Psoas muscle (tissue), 8 donors: Measurements from ENCODE around the gene FRMD8. TPM values are rescaled to one million over a fixed set of nuclear protein-coding genes. Genes with fewer than 3 reads are reported as not detected.

Experiments used
- ATAC-seq, 4 donors: fragments of 200-7000 bp; cut with Tn5 transposase; one replicate each; pipeline ENCODE4 v1.9.1; 2020; ENCODE audit warnings: moderate library complexity in 3 of 4, mild to moderate bottlenecking in 2 of 4
- DNase-seq, 2 donors: peaks; one replicate each; pipeline ENCODE4 v3.0.0-alpha.2; 2020
- H3K27ac ChIP-seq: fragments of 200-600 bp; one replicate; pipeline ENCODE4 v1.8.0; 2022
- H3K27me3 ChIP-seq, 3 donors: fragments of 200-600 bp in 1 of 3; one replicate each; pipeline versions ENCODE4 v1.6.1 to v1.8.0; 2013 to 2022; ENCODE audit warnings: low read length in 2 of 3, mild to moderate bottlenecking in 2 of 3, moderate library complexity in 1 of 3; ENCODE audit not compliant: insufficient read depth in 3 of 3
- H3K36me3 ChIP-seq, 2 donors: fragments of 200-600 bp in 1 of 2; one replicate each; pipeline versions ENCODE4 v1.6.1 to v1.8.0; 2013 to 2022; ENCODE audit warnings: low read depth in 1 of 2, mild to moderate bottlenecking in 1 of 2, moderate library complexity in 1 of 2; ENCODE audit not compliant: insufficient read depth in 1 of 2
- H3K4me1 ChIP-seq: fragments of 200-600 bp; one replicate; pipeline ENCODE4 v1.8.0; 2022
- H3K4me3 ChIP-seq: fragments of 200-600 bp; one replicate; pipeline ENCODE4 v1.8.0; 2022; ENCODE audit warnings: mild to moderate bottlenecking
- H3K9me3 ChIP-seq: fragments of 200-600 bp; one replicate; pipeline ENCODE4 v1.8.0; 2022
- WGBS, 3 donors: extraction: QIAGEN DNeasy Blood & Tissue Kit; methylation state at CpG; one replicate each; pipeline versions ENCODE4 v1.1.6 to v1.1.7; 2013; 5-methylcytosine and 5-hydroxymethylcytosine counted together
- intact Hi-C, 2 donors: fragments of 100-400 bp; cut with DNase I; formaldehyde crosslinking; loops; one replicate each; pipeline versions ENCODE4 v1.11.0 to v1.14.2; 2022
- polyA plus RNA-seq, 3 donors: library from polyadenylated mRNA; stranded (reverse); fragments of 200-250 nt; gene quantifications; one replicate each; pipeline ENCODE4 v1.2.3, GENCODE V29; 2013
- total RNA-seq, 4 donors: library from RNA; stranded (reverse); fragmentation: NEBNext Ultra II Directional in 2 of 4; extraction: Animal tissue kit (Norgen Biotek cat#: 25700) in 2 of 4; gene quantifications; one replicate each; pipeline versions ENCODE4 v1.2.1 to v1.2.4, GENCODE V29; 2021 to 2023
- TF ChIP-seq, protein P1 (sequence below): fragments of 200-600 bp; IDR thresholded peaks from one replicate; pipeline ENCODE4 v1.8.0; 2022; ENCODE audit warnings: antibody characterized with exemption
- donor health status: healthy with polysubstance abuse.
- donor health status: DM: no; HTN: no; CAD: no; lungs with moderate emphysema.
- donor health status: Bipolar disorder and iron deficiency.
- donor health status: healthy.
- donor health status: DM: yes; HTN: yes; CAD: no.
- donor health status: DM: no; HTN: no; CAD: no.
- donor health status: DM: no; HTN: no; CAD: no.
- donor health status: DM: yes; HTN: yes; CAD: no.

The FRMD8 gene
- total and polyA plus RNA-seq, 7 donors, result 7.4 to 27.7 (median 12.9) TPM

DNA sequence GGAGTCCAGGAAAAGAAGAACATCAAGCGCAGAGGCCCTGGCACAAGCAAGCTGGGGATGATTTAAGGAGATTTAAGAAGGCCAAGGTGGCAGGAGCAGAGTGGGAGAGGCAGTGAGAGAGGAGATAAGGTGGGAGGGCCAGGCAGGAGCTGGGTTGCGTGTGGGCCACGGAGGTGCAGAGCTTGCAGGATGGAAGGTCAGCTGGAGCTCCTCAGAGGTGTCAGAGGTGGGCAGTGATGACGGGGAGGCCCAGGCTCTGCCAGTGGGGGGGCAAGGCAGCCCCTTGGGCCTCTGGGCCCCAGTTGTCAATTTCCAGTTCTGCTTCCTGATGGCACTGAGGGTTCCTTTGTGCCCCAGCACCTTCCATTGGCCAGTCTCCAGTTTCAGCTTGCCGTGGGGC lies 6.5 kb downstream of the FRMD8 start:
- DNase-seq (no peak), ATAC-seq (no peak)
- Histone ChIP-seq H3K9me3 (no peaks in the 10 kb centered on the region), H3K4me3 (no peak overlapping the region), H3K36me3 (peaks cover 2 to 72% of the 10 kb centered on the region in 2 donors), H3K27me3 (no peaks in the 10 kb centered on the region), H3K27ac (no peak overlapping the region), H3K4me1 (peaks cover 29% of the 10 kb centered on the region)
- 83 to 90% (median 89%) methylated on average over 5 of the region's 5 CpGs for WGBS, 3 donors
- intact Hi-C loops, result no loop called here
- TF ChIP-seq, protein P1, sequence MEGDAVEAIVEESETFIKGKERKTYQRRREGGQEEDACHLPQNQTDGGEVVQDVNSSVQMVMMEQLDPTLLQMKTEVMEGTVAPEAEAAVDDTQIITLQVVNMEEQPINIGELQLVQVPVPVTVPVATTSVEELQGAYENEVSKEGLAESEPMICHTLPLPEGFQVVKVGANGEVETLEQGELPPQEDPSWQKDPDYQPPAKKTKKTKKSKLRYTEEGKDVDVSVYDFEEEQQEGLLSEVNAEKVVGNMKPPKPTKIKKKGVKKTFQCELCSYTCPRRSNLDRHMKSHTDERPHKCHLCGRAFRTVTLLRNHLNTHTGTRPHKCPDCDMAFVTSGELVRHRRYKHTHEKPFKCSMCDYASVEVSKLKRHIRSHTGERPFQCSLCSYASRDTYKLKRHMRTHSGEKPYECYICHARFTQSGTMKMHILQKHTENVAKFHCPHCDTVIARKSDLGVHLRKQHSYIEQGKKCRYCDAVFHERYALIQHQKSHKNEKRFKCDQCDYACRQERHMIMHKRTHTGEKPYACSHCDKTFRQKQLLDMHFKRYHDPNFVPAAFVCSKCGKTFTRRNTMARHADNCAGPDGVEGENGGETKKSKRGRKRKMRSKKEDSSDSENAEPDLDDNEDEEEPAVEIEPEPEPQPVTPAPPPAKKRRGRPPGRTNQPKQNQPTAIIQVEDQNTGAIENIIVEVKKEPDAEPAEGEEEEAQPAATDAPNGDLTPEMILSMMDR, result no peak

DNA sequence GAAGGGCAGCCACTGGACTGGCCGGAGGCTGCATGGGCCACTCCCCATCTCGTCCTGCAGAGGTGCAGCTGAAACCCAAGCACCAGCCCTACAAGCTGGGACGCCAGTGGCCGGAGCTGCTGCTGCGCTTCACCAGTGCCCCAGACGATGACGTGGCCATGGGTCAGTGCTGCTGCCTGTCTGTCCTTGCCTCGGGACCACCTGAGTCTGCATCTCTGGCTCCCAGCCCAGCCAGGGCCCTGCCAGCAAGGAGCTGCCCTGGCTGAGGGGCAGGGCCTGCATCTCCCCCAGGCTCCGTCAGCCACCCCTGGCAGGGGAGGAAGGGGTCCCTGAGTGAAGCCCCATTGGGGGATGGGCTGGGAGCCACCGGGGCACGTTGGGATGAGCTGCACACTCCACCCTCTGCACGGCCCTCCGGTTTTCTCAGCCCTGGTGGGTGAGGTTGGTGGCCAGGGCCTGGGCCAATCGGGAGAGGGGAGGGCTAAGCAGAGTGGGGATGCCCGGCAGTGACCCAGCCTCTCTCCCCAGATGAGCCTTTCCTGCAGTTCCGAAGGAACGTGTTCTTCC lies 7.2 kb downstream of the FRMD8 start:
- Histone ChIP-seq H3K27me3 (no peaks in the 10 kb centered on the region), H3K4me3 (no peak overlapping the region), H3K9me3 (no peaks in the 10 kb centered on the region), H3K4me1 (peaks cover 22% of the 10 kb centered on the region), H3K27ac (no peak overlapping the region), H3K36me3 (peaks cover 2 to 72% of the 10 kb centered on the region in 2 donors)
- ATAC-seq, result no peak
- TF ChIP-seq, protein P1, result no peak
- DNase-seq, result no peak
- WGBS, 3 donors, result 85 to 96% (median 86%) methylated on average over 15 to 17 of the region's 17 CpGs
- intact Hi-C loops, result no loop called here

DNA sequence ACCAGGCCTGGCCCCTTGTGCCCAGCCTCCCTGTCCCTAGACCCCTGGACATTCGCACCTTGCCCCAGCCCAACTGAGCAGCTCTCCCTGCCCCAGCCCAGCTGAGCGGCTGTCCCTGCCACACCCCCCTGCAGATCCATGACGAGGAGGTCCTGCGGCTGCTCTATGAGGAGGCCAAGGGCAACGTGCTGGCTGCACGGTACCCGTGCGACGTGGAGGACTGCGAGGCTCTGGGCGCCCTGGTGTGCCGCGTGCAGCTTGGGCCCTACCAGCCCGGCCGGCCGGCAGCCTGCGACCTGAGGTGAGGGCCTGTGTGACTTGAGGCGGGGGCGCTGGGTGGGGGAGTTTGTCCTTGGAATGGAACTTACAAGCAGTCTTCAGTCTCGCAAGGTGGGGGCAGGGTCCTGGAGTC lies 7.7 kb downstream of the FRMD8 start:
- DNase-seq (no peak), ATAC-seq (no peak)
- H3K36me3 ChIP-seq, result peaks cover 2 to 72% of the 10 kb centered on the region in 2 donors
- H3K27ac ChIP-seq, result no peak overlapping the region
- H3K27me3 ChIP-seq, result no peaks in the 10 kb centered on the region
- TF ChIP-seq, protein P1, result no peak
- H3K4me1 ChIP-seq, result peaks cover 17% of the 10 kb centered on the region
- intact Hi-C loops, result no loop called here
- H3K4me3 ChIP-seq, result no peak overlapping the region
- WGBS, 3 donors, result 96% methylated on average over 19 to 20 of the region's 20 CpGs
- no peaks in the 10 kb centered on the region for H3K9me3 ChIP-seq

DNA sequence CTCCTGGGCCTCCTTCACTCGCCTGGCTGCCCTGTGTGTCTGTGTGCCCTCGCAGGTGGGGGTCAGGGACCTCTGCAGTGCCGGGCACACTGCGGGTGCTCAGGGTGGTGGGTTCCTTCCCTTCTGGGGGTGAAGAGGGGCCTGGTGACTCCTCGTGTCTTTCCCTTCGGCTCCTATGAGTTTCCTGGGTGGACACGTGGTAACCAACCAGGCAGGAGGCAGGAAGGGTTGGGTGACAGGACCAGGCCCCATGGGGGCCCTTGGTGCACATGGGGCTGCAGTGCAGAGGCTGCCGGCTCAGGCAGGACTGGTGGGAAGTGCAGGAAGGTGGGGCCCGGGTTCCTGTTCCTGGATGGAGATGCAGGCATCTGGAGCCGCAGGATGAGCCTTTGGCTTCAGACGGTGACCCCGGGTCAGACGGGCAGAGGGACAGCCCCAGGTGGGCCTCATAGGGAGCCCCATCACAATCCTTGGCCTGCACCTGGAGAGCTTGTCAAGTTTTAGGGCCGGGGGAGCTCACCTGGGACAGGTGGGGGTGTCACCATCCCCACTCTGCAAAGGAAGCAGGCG lies 9.6 kb downstream of the FRMD8 start:
- no peaks in the 10 kb centered on the region for H3K9me3 ChIP-seq
- TF ChIP-seq, protein P1, result no peak
- ATAC-seq, result no peak
- intact Hi-C loops, result no loop called here
- DNase-seq, result no peak
- H3K4me1 ChIP-seq, result peaks cover 4% of the 10 kb centered on the region
- H3K27me3 ChIP-seq, result no peaks in the 10 kb centered on the region
- 84 to 92% (median 86%) methylated on average over 15 of the region's 15 CpGs for WGBS, 3 donors
- no peak overlapping the region for H3K27ac ChIP-seq
- H3K36me3 ChIP-seq, result peaks cover 2 to 87% of the 10 kb centered on the region in 2 donors
- no peak overlapping the region for H3K4me3 ChIP-seq
